NCI-H2227 (cell line): ENCODE data around the gene MPPED1.

ENCODE experiments used
- DNase-seq: peaks from one replicate; lab custom pipeline; 2025; ENCODE audit not compliant: unreplicated experiment; lab: John Stamatoyannopoulos, UW

Gene MPPED1

DNA sequence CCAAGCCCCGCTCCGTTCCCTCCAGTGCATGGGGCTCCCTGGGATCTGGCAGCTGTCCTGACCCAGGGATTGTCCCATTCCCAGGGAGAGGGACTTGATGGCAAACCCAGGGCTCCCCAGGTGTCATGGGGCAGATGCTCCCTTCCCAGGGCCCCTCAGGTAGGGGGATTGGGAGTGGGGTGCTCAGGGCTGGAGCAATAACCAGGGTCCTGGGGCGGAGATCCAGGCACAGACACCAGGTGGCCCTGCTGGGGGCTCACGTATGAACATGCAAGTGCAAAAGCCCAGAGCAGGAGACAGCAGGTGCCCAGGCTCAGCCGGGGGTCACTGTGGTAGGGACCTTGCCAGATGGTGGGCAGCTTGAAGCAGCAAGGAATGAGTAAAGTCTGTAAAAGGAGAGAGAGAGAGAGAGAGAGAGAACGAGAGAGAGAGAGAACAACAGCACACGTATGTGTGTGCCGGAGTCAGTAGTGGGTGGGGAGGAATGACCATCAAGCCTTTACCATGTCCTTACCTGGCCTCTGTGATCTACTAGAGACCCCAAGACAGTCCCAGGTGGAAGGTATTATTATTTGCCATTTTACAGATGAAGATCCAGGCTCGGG lies 19.3 kb upstream of the MPPED1 start:
- DNase-seq = no peak

DNA sequence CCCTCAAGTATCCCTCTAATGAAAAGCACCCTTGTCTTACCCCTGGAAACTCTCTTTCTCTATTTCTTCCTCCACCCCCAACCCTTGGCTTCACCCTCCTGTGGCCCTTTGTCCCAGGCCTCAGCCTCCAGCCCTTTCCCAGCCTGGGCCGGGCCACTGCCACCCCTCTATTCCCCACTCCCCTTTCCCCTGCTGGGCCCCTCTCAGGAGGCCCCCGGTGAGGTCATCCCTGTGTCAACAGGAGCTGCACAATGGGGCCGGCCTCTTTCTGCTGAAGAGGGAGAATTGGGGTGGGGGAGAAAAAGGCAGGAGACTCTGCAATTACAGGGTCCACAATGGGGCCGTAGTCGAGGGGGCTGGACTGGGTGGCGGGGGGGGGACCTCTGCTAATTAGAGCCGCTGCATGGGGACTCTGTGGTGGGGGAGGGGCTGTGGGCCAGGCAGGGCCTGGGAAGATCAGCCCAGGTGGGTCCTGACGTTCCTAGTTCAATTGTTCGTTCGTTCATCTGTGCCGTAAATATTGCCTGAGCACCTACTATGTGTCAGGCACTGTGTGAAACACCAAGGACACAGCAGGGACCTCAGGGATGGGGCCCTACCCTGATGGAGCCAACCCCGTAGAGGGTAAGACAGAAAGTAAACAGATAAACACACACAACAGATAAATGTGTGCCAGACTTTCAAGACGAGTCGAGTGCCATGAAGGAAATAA lies 18.5 kb upstream of the MPPED1 start:
- DNase-seq = peak; percentile 13

DNA sequence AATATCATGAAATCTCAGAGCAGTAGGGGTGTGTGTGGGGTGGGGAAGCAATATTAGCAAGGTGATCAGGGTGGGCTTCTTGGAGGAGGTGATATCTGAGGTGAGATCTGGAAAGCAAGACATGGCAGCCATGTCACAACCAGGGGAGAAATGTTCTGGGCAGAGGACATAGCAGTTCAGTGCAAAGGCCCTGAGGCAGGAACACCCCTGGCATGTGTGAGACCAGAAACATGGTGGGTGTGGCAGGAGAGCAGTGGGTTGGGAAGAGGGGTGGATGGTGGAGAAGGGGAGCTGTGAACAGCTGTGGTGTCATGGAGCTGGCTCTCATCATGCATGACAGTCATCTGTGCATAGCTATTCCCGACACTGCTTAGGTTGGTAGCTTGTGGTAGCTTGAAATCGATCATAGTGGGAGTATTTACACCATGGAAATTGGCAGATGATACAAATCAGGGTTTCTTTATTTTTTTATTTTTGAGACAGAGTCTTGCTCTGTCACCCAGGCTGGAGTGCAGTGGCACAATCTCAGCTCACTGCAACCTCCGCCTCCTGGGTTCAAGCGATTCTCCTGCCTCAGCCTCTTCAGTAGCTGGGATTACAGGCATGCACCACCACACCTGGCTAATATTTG lies 17.9 kb upstream of the MPPED1 start:
- DNase-seq = no peak

DNA sequence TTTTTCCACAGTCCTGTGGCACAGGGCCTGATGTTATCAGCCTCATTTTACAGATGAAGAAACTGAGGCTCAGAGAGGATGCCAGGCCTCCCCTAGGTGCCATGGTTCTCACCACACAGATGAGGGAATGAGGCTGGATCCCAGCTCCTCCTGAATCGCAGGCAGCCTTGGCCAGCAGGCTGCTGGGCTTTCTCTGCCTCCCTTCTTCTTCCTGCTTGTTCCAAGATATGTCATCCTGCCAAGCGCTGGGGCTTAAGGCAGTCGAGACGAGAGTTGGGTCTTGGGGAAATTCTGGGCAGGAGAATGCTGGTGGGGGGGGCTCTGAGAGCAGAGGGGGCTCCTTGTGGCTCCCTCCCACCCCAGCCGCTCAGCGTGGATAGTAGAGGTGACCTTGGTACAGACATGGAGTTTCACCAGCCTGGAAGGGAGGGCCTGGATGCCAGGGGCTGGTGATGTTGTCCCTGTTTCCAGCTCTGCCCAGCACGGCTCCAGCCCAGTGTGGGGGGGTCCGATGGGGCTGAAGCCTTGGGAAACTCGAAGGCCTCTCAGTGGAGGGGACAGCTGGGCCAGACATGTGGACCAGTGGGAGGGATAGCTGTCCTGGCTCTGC lies 16.6 kb upstream of the MPPED1 start:
- DNase-seq = no peak

DNA sequence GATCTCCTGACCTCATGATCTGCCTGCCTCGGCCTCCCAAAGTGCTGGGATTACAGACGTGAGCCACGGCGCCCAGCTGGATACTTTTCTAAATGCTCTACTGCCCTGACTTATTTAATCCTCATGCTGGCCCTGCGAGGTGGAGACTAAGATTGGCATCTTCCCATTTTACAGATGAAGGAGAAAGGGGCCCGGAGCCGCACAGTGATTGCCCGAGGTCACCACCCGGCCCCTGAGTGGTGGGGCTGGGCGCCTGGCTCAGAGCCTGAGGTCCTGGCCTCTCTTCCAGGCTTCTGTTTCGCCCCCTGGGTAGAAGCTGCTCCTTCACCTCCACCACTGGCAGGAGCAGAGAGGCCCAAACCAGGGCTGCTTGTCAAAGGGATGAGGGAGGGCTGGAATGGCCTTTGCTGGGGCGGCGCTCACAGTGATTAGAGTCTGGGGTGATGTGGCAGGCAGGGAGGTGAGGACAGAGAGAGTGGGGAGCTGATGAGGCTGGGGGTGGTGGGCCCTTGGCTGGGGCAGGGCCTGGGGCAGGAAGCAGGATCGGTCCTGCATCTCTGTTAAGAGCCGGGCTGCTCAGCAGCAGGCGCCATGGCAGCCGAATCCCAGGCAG lies 15.4 kb upstream of the MPPED1 start:
- no peak for DNase-seq

DNA sequence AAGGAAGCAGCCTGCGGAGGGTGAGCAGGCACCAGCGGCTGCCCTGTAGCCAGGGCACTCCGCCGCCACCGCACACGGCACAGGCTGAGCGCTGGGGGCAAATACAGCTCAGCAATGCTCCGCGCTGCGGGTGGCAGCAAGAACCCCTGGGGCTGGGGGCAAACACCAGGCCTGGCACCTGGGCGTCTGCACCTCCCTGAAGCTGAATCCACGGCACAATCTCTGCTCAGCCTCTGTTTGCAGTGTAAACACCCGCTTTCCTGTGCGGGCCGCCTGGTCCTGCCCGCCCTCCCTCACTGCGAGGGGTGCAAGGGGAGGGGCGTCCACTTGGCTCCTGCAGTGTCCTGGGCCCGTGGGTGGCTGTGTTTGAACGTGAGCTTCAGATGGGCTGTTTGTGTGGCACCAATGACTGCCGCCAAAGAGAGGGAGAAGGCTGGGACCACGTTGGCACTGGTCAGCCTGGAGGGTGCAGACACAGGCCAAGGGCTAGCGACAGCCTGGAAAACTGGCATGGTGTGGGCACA lies 14.8 kb upstream of the MPPED1 start:
- DNase-seq = no peak

DNA sequence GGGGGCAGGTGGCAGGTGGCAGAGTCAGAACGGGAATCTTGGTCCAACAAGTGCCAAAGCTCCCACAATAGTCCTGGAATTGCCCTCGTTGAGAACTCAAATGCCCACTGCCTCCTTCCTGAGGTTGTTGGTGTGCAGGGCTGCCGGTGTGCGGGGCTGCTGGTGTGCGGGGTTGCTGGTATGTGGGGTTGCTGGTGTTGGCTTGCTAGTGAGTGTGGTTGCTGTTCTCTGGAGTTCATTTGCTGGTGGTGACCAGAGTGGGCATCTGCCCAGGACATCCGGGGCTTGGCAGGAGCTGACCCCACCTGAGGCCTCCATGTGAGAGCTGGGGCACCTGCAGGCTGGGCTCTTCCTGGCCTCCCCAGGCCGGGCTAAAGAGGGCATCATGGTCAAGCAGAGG lies 14.0 kb upstream of the MPPED1 start:
- no peak for DNase-seq

DNA sequence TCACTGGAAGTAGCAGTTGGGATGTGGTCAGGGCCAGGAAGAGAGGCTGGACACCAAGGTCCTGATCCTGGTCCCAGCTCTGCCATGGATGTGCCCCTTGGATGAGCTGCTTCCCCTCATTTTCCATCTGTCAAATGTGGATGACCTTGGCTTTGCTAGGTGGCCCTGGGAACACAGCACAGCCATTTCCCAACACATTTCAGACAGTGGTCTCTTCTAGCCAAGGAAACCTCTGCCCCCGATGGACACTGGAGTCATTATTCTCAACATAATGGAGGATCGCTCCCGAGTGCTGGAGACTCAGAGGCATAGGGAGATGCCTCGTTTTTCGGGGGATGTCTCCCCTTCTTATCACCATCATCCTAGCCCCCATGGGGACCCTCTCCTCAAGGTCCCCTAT lies 13.6 kb upstream of the MPPED1 start:
- no peak for DNase-seq

DNA sequence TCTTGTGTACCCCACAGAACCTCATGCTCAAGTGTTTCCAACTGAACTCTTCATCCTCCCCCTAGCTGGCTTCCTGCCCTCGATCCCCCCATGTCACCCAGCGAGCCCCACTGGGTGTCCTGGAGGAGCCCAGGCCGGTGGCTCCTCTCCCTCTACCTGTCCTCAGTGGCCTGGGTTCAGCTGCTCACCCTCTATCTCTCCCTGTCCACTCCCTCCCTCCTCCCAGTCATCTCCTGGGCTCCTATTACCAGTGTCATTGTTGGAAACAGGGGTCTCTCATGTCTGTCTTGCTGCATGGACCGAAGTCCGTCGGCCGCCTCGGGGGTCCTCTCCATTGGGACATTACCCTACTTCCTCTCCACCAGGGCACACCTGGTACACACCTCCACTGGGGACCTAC lies 12.9 kb upstream of the MPPED1 start:
- no peak for DNase-seq

DNA sequence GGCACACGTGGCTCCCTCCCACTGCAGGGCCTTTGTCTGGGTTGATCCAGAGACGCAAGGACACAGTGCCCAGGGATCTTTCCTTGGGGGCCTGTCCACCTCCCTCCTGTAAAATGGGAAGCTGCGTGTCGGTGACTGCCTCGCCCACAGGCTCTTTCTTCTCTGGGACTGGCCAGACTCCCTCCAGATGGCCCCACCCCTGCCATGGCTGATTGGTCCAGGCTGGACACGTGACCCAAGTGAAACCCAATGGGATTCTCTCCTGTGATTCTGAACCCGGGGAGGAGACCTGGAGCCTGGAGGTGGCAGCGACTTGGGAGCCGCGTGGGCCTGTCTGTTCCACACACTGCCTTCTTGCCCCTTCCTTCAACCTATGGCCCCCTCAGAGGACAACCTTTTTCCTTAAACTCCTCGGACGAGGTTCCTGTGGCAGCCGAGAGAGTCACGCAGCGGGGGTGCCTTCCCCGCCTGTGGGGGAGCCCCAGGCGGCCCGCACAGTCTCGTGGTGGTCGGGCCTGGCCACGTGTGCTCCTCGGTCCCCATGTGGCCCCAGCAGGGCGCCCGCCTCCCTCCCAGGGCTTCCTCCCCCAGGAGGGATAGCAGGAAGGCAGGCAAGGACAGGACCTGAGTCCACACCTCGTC lies 12.4 kb upstream of the MPPED1 start:
- no peak for DNase-seq

DNA sequence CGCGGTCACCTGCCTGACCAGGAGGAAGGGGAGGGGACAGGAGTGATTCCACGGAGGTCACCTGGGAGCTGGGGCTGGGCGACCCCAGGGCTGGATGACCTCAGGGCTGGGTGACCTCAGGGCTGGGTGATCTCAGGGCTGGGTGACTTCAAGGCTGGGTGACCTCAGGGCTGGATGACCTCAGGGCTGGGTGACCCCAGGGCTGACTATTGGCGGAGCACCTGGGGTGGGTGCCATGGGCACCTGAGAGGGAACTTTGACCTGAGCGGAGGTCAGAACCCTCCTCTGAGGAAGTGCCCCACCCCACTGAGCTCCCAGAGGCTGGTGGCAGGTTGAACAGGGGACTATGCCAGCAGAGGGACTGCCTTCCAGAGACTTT lies 11.8 kb upstream of the MPPED1 start:
- DNase-seq = no peak

DNA sequence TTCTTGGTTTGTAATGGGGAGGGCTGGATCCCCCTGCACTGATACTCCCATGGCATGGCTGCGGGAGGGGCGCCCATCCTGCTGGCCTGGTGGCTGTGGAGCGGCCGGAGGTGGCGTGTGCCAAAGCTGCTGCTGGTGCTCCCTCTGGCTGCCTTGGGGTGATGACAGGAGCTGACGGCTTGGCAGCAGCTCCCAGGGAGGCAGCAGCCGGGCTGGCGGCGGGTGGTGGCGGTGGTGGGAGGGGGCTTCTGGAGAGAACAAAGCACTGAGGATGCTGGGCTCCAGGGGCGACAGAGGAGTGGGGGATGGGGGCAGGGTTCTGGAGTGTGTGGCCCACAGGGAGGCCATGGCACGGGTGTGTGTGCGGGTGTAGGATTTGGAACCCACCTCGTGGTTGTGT lies 11.4 kb upstream of the MPPED1 start:
- DNase-seq = no peak

DNA sequence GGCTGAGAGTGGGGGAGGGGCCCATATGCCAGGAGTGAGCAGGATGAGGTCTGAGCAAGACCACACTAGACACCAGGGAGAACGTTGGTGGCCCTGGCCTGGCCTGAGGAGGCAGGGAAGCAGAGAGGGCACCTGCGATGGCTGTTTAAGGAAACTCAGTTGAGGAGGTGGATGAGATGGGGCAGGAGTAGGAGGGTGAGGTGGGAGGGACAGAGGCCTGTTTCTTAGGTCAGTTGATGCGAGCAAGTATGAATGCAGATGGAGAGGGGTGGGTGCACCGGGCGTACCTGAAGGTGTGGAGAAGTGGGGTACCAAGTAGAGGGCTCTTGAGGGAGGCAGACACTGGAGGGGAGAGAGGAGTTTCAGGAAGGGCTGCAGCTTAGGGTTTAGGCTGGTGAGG lies 10.6 kb upstream of the MPPED1 start:
- no peak for DNase-seq

DNA sequence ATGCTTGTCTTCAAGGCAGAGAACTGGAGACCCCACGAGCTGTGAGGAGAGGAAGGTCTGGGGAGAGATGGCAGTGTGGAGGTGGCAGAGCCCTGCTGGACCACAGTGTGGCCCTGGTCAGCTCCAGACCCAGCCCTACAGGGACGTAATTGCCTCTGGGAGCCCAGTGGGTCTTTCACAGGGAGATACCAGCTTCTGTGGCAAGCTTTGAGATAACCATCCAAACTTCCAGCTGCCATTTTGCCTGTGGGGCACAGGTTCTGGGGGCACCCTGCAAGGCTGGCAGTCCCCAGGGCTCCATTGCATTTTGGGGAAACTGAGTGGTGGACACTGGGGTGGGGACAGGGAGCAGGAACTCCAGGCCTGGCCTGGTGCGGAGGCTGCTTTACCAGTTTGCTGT lies 10.2 kb upstream of the MPPED1 start:
- no peak for DNase-seq

DNA sequence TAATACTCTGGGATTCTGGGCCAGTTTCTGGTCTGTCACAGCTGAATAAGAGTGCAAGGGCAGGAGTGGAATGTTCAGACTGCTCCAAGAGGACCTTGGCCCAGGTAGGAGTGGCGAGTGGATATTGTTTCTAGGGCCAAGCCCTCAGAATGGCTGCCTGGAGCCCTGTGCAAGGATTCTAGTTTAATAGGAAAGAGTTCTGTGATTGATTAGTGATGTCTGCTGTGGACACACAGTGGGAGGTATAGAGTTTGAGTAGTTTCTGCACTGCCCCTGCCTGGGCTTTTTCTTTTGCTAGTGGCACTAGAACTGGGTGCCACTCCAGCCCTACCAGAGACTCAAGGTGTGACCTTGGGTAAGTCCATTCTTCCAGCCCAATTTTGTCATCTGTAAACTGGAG lies 9.7 kb upstream of the MPPED1 start:
- no peak for DNase-seq

DNA sequence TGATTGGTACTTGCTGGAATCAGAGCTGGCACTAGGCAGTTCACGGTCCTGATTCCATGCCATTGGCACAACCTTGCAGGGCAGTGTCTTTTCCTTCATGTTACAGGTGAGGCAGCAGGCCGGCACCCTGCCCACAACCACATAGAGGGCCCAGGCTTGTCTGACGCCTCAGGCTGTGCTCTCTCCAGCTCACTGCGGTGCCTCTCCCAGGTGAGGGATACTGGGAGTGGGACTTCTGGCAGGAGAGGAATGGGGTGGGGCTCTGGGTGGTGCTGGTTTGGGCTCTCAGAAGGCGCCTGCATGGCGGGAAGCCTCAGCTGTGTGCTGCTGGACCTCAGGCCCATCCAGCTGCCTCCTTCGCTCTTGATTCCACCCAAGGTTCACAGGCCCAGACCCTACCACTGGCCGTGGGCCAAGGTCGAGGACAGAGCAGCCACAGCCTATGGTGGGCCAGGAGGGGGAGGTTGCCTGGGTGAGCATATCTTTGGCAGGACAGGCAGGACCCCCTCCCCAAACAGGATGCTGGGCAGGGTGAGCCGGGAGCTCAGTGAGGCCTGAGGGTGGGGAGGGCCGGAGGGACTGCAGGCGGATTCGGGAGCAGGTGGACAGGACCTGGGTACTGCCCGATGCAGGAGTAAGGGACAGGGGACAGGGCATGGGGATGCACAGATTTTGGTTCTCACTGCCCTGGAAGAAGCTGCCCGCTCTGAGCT lies 7.0 kb upstream of the MPPED1 start:
- DNase-seq = no peak

DNA sequence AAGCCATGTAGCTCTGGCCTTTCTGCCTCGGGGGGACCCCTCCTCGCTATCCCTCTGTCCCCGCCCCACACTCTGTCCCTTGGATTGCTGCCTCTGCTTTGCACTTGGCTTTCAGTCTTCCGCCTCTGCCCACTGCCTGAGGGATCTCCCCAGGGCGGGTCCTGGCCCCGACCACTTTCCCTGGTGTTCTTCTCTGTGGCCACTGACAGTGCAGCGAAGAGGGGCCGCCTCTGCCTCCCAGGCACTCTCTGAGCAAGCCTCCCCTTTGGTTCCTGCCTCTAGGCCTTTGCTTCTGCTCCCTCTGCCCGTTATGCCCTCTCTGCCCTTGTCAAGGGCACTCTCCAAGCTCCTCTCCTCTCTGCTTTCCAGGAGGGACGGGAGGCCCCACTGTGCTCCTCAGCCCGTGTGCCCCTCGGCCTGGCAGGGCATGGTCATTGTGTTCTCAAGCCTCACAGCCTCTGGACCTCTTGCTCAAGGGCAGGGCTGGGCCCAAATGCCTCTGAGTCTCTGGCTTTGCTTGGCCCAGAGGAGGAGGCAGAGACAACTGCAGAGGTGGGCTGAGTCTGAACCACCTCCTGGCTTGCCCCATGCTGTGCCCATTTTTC lies 5.5 kb upstream of the MPPED1 start:
- no peak for DNase-seq

DNA sequence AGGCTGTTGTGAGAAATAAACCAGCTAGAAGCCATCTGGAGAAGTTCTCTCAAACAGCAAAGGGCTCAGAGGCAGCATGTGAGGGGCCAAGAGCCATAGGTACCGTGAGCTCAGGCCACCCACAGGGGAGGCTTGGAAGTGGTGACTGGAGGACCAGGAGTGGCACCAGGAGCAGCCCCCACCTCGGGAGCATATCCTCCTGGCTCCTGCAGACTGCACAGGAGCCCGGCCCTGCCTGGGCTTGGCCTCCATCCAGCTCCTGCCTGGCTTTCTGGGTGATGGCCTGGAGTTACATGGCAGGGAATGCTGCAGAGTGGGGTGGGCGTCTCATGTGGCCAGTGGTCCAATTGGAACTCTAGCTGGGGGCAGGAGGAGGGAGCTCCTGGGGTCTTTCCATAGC lies 4.2 kb upstream of the MPPED1 start:
- no peak for DNase-seq

DNA sequence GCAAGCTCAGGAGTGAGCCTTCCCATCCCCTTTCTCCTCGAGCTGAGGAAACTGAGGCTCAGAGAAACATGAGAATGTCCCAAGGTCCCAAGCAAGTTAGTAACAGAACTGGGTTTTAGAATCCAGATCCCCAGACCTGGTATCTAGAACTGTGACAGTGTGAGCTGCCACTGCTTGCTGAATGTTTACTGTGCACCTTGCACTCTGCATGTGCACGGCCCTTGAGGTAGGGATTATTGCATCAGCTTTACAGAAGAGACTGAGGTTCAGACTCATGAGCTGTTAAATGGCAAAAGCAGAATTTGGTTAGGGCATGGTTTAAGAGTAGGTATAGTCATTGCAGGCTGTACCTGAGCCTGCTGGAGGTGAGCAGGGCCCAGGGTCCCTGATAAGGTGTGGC lies 3.8 kb upstream of the MPPED1 start:
- no peak for DNase-seq

DNA sequence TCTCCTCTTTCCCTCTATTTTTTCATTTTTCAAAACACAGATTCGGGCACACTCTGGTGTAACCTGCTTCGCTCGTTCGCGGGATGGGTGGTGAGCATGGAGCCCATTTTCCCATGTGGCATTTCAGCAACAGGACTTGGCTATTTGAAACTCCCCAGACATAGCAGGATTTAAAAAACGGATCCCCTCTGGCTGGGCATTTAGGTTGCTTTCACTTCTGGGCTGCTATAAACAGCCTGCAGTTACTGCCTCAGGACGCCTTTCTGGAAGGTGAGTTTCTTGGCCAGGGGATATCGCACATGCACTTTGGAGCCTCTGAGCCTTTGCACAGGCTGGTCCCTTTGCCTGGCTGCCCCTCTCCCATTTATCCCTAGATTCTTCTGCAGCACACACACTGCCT lies 2.8 kb upstream of the MPPED1 start:
- DNase-seq = no peak
